Endodermal cell (in vitro differentiated cells): ENCODE measurements around the gene ATP2A1. TPM values are rescaled to one million over a fixed set of nuclear protein-coding genes. Genes with fewer than 3 reads are reported as not detected.

Source experiments
- DNase-seq: peaks from one replicate; pipeline ENCODE4 v3.0.0-alpha.2; 2017
- H3K27ac ChIP-seq: 2 replicates; pipeline ENCODE4 v1.5.1; 2013; ENCODE audit warnings: mild to moderate bottlenecking, low read depth, low read length, moderate library complexity
- H3K27me3 ChIP-seq: 2 replicates; pipeline ENCODE4 v1.6.1; 2013; ENCODE audit warnings: mild to moderate bottlenecking, low read length, moderate library complexity; ENCODE audit not compliant: insufficient read depth, control insufficient read depth, poor library complexity, severe bottlenecking
- H3K36me3 ChIP-seq: 2 replicates; pipeline ENCODE4 v1.7.0; 2013; ENCODE audit warnings: mild to moderate bottlenecking, low read length, moderate library complexity; ENCODE audit not compliant: control insufficient read depth, insufficient read depth
- H3K4me1 ChIP-seq: one replicate; pipeline ENCODE4 v1.7.0; 2013; ENCODE audit warnings: low read length; ENCODE audit not compliant: control insufficient read depth, insufficient read depth
- H3K4me3 ChIP-seq: 2 replicates; pipeline ENCODE4 v1.5.1; 2013; ENCODE audit warnings: mild to moderate bottlenecking, low read length, moderate library complexity
- H3K9ac ChIP-seq: 2 replicates; pipeline ENCODE4 v1.6.1; 2013; ENCODE audit warnings: mild to moderate bottlenecking, low read length, moderate library complexity; ENCODE audit not compliant: poor library complexity, severe bottlenecking; ENCODE audit errors: extremely low read depth
- H3K9me3 ChIP-seq: 2 replicates; pipeline ENCODE4 v1.6.1; 2013; ENCODE audit warnings: mild to moderate bottlenecking, low read length, moderate library complexity; ENCODE audit not compliant: control insufficient read depth
- H3K27ac Mint-ChIP-seq: 2 replicates; pipeline ENCODE4 v1.8.0; 2020; ENCODE audit warnings: mixed read lengths
- H3K27me3 Mint-ChIP-seq: 2 replicates; pipeline ENCODE4 v1.8.0; 2021; ENCODE audit warnings: mild to moderate bottlenecking, mixed read lengths; ENCODE audit not compliant: insufficient read depth
- H3K36me3 Mint-ChIP-seq: 2 replicates; pipeline ENCODE4 v1.8.0; 2020; ENCODE audit warnings: low read depth, mixed read lengths
- H3K4me1 Mint-ChIP-seq: 2 replicates; pipeline ENCODE4 v1.8.0; 2020; ENCODE audit warnings: mixed read lengths
- H3K4me3 Mint-ChIP-seq: 2 replicates; pipeline ENCODE4 v1.8.0; 2020; ENCODE audit warnings: mild to moderate bottlenecking, moderate library complexity, mixed read lengths
- H3K9me3 Mint-ChIP-seq: 2 replicates; pipeline ENCODE4 v1.8.0; 2020; ENCODE audit warnings: mild to moderate bottlenecking, mixed read lengths
- CTCF ChIP-seq: fragments of 200-600 bp; sonication (generic); conservative IDR thresholded peaks from 2 replicates; pipeline ENCODE4 v1.5.0; 2021; ENCODE audit warnings: antibody characterized with exemption, mild to moderate bottlenecking
- WGBS, 2 experiments: methylation state at CpG; one replicate each; pipeline versions ENCODE4 v1.1.5 to v1.1.7; 2013; ENCODE audit warnings: missing lambda C conversion rate in 2 of 2, mixed read lengths in 1 of 2; ENCODE audit not compliant: insufficient coverage in 1 of 2, insufficient read length in 1 of 2; 5-methylcytosine and 5-hydroxymethylcytosine counted together
- total RNA-seq, 2 donors: library from RNA; stranded (reverse); fragmentation: NEBNext Ultra II Directional in 1 of 2; extraction: Animal tissue kit (Norgen Biotek cat#: 25700) in 1 of 2; gene quantifications; 2 replicates in 1 of 2; 3 replicates in 1 of 2; pipeline ENCODE4 v1.2.1, GENCODE V29; 2021

The ATP2A1 gene
- total RNA-seq, 2 donors from 2014 or later, result 4.7 to 7.7 TPM

GRCh38 chr16:28910086-28911031 is 32.1 kb downstream of the ATP2A1 start:
- no peaks in the 10 kb centered on the region for H3K4me1 Mint-ChIP-seq
- Histone ChIP-seq H3K27me3 (no peaks in the 10 kb centered on the region), H3K9ac (no peak overlapping the region), H3K27ac (no peak overlapping the region), H3K9me3 (no peaks in the 10 kb centered on the region), H3K4me1 (no peaks in the 10 kb centered on the region), H3K4me3 (no peak overlapping the region), H3K36me3 (peaks cover 4% of the 10 kb centered on the region)
- no peak overlapping the region for H3K27ac Mint-ChIP-seq
- WGBS, 2 experiments, result 91 to 92% methylated on average over 11 to 19 of the region's 19 CpGs
- TF ChIP-seq CTCF, result no peak
- no peaks in the 10 kb centered on the region for H3K27me3 Mint-ChIP-seq
- H3K9me3 Mint-ChIP-seq, result no peaks in the 10 kb centered on the region
- peaks cover 25% of the 10 kb centered on the region for H3K36me3 Mint-ChIP-seq
- no peak for DNase-seq
- H3K4me3 Mint-ChIP-seq, result no peak overlapping the region

- Mint-ChIP-seq H3K27ac (peak overlapping the region; percentile 31), H3K36me3 (peaks cover 40% of the 10 kb centered on the region), H3K4me3 (no peak overlapping the region), H3K4me1 (no peaks in the 10 kb centered on the region), H3K9me3 (peaks cover 4% of the 10 kb centered on the region), H3K27me3 (no peaks in the 10 kb centered on the region)
- Histone ChIP-seq H3K36me3 (peaks cover 9% of the 10 kb centered on the region), H3K27me3 (no peaks in the 10 kb centered on the region), H3K27ac (no peak overlapping the region), H3K9ac (no peak overlapping the region), H3K4me1 (no peaks in the 10 kb centered on the region), H3K9me3 (no peaks in the 10 kb centered on the region), H3K4me3 (no peak overlapping the region)
- no peak for TF ChIP-seq CTCF
- 92 to 93% methylated on average over 12 of the region's 12 CpGs for WGBS, 2 experiments
- DNase-seq, result no peak
Measured at GRCh38 chr16:28912558-28912957, 34.3 kb downstream of the ATP2A1 start.

GRCh38 chr16:28913946-28914724 is 35.8 kb downstream of the ATP2A1 start:
- no peaks in the 10 kb centered on the region for H3K27me3 Mint-ChIP-seq
- Histone ChIP-seq H3K4me3 (no peak overlapping the region), H3K4me1 (no peaks in the 10 kb centered on the region), H3K27ac (no peak overlapping the region), H3K36me3 (peaks cover 5% of the 10 kb centered on the region), H3K27me3 (no peaks in the 10 kb centered on the region), H3K9me3 (no peaks in the 10 kb centered on the region), H3K9ac (no peak overlapping the region)
- H3K4me1 Mint-ChIP-seq, result no peaks in the 10 kb centered on the region
- no peak for DNase-seq
- peaks cover 4% of the 10 kb centered on the region for H3K9me3 Mint-ChIP-seq
- WGBS, 2 experiments, result 93 to 97% methylated on average over 18 to 27 of the region's 29 CpGs
- no peak overlapping the region for H3K27ac Mint-ChIP-seq
- no peak for TF ChIP-seq CTCF
- no peak overlapping the region for H3K4me3 Mint-ChIP-seq
- peaks cover 39% of the 10 kb centered on the region for H3K36me3 Mint-ChIP-seq
